GM21723 (cell line): ENCODE measurements around the gene DDAH2.

ENCODE experiments used
- ATAC-seq: cut with Tn5 transposase; IDR thresholded peaks from one replicate; pipeline ENCODE4 v1.9.1; 2021; ENCODE audit warnings: mild to moderate bottlenecking, moderate library complexity; ENCODE audit not compliant: unreplicated experiment

Gene DDAH2

DNA sequence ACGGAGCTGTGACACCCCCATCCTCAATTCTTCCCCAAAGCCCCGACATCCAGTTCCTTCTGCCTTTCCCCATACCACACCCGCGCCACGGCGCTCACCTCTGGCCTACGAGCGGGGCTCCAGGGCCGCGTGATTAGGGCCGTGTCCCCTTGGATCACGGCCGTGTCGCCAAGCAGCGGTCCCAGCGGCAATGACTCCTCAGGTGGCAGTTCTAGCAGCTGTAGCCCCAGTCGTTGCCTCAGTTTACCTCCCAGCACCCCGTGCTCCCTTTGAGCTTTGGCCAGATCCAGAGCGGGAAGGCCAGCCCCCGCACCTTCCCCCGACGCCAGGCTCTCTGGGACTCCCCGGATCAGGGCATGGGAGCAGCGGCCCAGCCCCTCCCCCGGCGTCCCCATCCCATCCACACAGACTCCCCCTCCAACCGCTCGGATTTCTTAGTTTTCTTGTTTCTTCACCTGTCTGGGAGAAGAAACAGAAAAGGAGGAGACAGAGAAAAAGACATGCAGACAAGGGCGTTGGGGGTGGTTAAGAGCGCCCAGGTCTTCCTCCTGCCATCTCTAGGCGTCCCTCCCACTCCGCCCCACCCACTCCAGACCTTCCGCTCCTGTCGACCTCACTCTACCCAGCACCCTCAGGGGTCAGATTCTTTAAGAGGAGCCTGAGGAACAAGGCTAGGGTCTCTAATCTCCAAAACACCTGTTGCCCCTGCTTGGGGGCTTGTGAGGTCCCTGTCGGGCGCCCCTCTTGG, at the start of gene DDAH2:
DDAH2 (minus strand) TSS at position 533 of the 748 bp plus-strand sequence; CDS start at position 395, 138 bp downstream.
- ATAC-seq = no peak

DNA sequence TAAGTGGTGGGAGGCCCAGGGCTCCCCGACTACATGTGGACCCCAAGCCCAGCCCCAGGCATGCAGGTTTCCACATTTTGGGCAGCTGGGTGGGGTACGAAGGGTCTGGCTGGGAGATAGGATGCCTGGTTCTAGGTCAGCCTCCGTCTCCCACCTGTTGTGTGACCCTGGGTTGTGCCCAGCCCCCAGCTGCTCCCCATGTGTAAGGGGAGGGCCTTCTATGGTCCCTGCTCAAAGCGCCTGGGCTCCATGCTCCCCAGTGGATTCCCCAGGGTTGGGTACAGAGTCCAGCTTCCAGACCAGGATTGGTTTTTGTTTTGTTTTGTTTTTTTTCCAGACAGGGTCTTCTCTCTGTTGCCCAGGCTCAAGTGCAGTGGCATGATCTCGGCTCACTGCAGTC, 49.1 kb upstream of the DDAH2 start:
- ATAC-seq = no peak

DNA sequence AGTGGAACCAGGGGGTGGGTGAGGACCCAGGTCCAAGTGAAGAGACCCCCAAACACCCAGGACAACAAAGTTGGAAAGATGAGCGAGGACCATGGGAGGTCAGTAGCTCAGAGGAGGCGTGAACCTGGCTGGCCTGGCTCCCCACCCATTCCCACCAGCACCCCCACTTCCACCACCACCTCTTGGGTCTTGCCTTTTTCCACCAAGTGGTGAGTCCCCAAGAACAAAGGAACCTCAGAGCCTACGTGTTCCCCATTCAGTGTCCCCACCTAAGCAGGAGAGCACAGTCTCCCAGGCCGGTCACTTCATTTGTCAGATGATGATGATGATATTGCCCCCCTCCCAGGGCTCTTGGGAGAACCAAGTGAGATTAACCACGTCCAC, 48.6 kb upstream of the DDAH2 start:
- ATAC-seq = no peak

GRCh38 chr6:31776989-31777666, 48.0 kb upstream of the DDAH2 start, which contains the start of gene VWA7:
Gene VWA7 (minus strand): TSS chr6:31777328. CDS start chr6:31776779, 549 bp downstream.
- ATAC-seq = peak; percentile 80

DNA sequence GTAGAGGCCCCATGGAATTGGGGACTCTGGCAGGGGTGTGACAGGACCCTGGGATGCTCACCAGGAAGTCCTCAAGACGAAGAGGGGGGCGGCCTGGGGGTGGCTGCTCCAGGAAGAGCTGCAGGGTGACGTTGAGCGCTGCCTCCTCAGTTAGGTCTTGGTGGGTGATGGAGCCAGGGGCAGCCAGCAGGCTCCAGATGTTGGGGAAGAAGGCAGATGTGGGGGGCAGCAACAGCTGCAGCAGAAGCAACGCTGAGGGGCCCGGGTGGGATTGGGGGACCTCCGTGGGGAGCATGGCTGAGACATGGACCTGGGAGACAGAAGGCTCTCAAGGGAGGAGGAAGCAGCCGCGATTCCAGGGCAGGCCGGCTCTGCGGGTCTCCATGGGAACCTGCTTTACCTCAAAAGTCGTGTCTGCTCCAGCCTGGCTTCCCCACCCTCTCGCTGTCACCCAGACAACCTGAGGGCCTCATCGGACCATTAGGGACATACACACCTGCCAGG, 47.4 kb upstream of the DDAH2 start:
- peak; percentile 14 for ATAC-seq

DNA sequence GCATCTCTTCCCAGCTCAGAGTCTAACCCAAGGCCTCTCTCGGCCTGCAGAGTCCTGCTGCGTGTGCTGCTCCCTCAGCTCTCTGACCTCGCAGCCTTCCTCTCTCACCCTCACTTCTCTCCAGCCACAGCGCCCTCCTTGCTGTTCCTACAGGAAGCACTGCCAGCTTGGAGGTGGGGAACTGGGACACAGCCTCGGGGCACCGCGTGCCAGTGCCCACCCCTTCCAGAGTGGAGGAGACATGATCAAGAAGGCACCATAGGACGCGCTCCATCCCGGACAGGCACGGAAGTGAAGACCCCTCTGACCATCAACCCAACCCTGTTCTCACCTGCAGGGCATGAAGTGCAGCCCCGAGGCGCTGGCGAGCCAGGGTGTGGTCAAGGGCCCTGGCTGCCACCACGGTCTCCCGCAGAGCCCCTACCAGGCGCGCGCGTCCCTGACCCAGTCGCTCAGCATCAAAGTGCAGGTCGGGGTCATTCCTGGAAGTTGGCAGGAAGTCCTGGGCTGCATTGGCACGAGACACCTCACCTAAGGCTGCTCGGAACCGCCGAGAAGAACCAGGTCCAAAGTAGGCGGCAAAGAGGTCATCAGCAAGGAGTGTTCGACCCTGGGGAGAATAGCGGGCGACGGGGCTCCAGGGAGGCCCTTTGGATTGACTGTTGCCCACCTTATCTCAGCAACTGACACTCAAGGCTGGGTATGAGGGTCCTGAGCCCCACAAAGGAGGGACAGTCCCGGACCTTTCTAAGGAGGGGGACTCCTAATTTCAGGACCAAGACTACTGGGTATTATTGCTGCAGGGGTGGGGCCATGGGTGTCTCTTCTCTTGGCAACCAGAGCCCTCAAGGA, 46.8 kb upstream of the DDAH2 start:
- no peak for ATAC-seq

DNA sequence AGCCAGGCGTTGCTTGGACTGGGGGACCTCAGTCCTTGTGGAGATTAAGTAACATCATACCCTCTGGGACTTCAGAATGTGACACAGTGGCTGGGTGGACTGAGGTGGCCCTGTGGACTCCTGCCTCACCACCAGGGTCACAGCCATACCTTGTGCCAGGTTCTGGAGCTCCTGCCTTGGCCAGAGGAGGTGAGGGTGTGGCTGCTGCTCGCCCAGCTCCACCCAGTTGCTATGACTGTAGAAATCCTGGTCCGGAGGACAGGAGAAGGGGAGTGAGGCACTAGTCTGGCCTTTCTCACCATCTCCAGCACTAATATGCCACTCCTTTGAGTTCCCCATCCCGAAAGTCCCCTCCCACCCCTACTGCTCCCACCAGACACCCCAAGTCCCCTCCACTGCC, 46.1 kb upstream of the DDAH2 start:
- no peak for ATAC-seq

GRCh38 chr6:31771992-31772358, 42.9 kb upstream of the DDAH2 start:
- no peak for ATAC-seq

DNA sequence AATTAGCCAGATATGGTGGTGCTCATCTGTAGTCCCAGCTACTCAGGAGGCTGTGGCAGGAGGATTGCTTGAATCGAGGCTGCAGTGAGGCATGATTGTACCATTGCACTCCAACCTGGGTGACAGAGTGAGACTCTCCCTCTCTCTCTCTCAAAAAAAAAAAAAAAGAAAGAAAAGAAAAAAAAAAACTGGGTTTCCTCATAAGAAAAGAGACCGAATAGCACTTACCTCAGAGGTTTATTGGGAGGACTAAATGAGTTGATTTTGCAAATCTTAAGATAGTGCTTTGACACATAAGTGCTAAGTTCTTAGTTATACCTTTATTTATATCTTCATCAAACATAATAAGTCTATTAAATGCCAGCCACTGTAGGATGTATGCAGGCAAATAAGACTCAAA, 41.8 kb upstream of the DDAH2 start:
- no peak for ATAC-seq

DNA sequence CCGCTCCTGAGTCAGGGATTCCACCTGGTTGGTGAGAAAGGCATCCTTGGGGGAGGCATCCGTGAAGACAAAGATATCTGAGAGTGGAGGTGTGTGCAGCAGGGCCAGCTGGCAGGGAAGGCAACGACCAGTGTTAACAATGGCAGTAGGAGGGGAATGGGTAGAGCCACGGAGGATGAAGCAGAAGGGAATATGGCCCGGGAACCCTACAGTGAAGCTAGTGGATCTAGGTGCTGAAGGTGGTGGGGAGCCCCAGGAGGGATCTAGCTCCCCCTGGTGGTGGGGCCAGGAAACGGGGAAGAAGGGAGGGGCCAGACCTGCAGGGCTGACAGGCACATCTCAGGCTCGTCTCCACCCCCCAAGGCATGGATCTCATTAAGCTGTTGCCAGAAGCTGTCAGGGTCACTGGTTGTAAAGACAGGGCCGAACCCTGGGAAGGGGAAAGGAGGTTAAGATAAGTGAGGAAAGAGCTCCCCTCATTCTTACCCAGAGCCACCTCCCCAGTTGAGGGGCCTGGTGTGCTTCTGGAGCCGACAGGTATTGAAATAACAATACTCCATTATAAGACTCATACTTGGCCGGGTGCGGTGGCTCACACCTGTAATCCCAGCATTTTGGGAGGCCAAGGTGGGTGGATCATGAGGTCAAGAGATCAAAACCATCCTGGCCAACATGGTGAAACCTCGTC, 40.7 kb upstream of the DDAH2 start:
- ATAC-seq = no peak

- no peak for ATAC-seq
These were observed 39.5 kb upstream of the DDAH2 start for GRCh38 chr6:31768363-31769257.

- ATAC-seq = no peak
These were observed 38.1 kb upstream of the DDAH2 start for GRCh38 chr6:31767096-31767645.

DNA sequence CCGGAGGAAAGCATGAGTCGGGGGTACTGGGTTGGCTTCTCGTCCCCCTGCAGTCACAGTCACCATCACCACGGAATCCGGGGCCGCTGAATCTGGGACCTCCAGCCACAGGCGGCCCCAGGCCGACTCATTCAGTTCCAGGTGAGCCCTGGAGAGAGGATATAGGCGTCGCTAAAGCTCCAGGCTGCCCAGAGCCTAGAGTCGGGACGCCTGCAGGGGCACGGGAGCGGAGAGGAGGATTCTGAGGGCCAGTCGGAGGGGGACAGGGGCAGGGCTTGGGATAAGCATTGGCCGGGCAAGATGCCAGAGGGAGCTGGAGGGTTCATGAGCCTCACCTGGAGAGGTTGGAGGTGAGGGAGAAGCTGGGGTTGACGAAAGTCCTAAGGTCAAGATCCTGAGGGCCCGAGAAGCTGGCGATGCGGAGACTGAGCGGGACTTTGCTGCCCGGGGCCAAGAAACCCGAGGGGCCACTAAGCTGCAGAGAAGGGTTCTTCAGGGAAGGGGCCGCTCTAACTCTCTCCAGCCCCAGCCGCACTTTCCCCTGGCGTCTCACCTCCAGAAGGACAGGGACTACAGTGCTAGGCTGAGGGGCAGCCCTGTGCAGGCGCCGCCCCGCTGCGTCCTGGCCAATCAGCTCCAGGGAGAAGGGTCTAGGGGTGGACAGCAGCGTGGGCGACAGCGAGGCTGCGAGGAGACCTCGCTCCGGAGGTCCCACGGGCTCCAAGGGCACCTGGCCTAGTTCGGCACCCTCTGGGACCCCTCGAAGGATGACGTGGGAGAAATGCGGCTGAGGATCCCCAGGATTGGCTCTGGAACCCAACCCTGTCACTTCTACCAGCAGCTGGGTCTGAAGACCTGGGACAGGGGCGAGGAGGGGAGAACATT, 37.1 kb upstream of the DDAH2 start:
- no peak for ATAC-seq

- no peak for ATAC-seq
These were observed 36.4 kb upstream of the DDAH2 start for GRCh38 chr6:31765559-31765909.

- ATAC-seq = no peak
These were observed 35.1 kb upstream of the DDAH2 start for GRCh38 chr6:31764198-31764597.

- ATAC-seq = no peak
These were observed 34.5 kb upstream of the DDAH2 start for GRCh38 chr6:31763619-31763940.

- ATAC-seq = no peak
These were observed 33.9 kb upstream of the DDAH2 start for GRCh38 chr6:31762878-31763618.

DNA sequence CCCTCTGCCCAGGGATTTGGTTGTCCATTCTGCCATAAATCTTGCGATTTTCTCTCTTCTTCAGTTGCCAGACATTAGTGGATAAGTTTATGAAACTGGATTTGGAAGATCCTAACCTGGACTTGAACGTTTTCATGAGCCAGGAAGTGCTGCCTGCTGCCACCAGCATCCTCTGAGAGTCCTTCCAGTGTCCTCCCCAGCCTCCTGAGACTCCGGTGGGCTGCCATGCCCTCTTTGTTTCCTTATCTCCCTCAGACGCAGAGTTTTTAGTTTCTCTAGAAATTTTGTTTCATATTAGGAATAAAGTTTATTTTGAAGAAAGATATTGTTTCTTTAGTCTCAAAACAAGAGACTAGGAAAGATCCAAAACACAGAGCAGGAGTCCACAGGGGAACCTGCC, 33.3 kb upstream of the DDAH2 start, which contains the start of gene SAPCD1:
SAPCD1 (plus strand) TSS at position 301 of the 400 bp plus-strand sequence. CDS start 399 bp downstream, outside the sequence.
- no peak for ATAC-seq
